H9 (cell line): Measurements from ENCODE around the gene HLF. TPM values are rescaled to one million over a fixed set of nuclear protein-coding genes. Genes with fewer than 3 reads are reported as not detected.

Experiments used
- DNase-seq: peaks from one replicate; pipeline ENCODE4 v3.0.0-alpha.2; 2017
- H2AFZ ChIP-seq: one replicate; pipeline ENCODE4 v1.6.1; 2013; ENCODE audit warnings: mild to moderate bottlenecking, low read length, control low read depth, moderate library complexity
- H2AK5ac ChIP-seq: 2 replicates; pipeline ENCODE4 v1.6.1; 2013; ENCODE audit warnings: low read length, control low read depth, mixed read lengths; ENCODE audit not compliant: insufficient read length
- H2BK120ac ChIP-seq: one replicate; pipeline ENCODE4 v1.6.1; 2013; ENCODE audit warnings: low read depth, mild to moderate bottlenecking, low read length, control low read depth, inconsistent platforms; ENCODE audit not compliant: poor library complexity, severe bottlenecking
- H2BK12ac ChIP-seq: 2 replicates; pipeline ENCODE4 v1.6.1; 2013; ENCODE audit warnings: low read length, control low read depth, mixed read lengths, low read depth; ENCODE audit not compliant: insufficient read length
- H2BK15ac ChIP-seq: 2 replicates; pipeline ENCODE4 v1.6.1; 2013; ENCODE audit warnings: low read depth, low read length, control low read depth
- H2BK20ac ChIP-seq: one replicate; pipeline ENCODE4 v1.6.1; 2013; ENCODE audit warnings: low read depth, mild to moderate bottlenecking, low read length, control low read depth, inconsistent platforms; ENCODE audit not compliant: poor library complexity, severe bottlenecking
- H2BK5ac ChIP-seq: 2 replicates; pipeline ENCODE4 v1.6.1; 2013; ENCODE audit warnings: low read length, control low read depth, mixed read lengths; ENCODE audit not compliant: insufficient read length
- H3K14ac ChIP-seq: 2 replicates; pipeline ENCODE4 v1.6.1; 2013; ENCODE audit warnings: low read length, control low read depth; ENCODE audit not compliant: insufficient read depth
- H3K18ac ChIP-seq: 2 replicates; pipeline ENCODE4 v1.6.1; 2013; ENCODE audit warnings: low read depth, mild to moderate bottlenecking, mixed read lengths, low read length, control low read depth; ENCODE audit not compliant: insufficient read length
- H3K23ac ChIP-seq: 2 replicates; pipeline ENCODE4 v1.6.1; 2013; ENCODE audit warnings: low read length, control low read depth, mixed read lengths, low read depth; ENCODE audit not compliant: insufficient read length
- H3K23me2 ChIP-seq: 2 replicates; pipeline ENCODE4 v1.6.1; 2013; ENCODE audit warnings: low read depth, mild to moderate bottlenecking, mixed read lengths, low read length, control low read depth; ENCODE audit not compliant: insufficient read length, poor library complexity, severe bottlenecking
- H3K27ac ChIP-seq: 2 replicates; pipeline ENCODE4 v1.5.1; 2013; ENCODE audit warnings: low read length, control low read depth, mixed read lengths, low read depth; ENCODE audit not compliant: insufficient read length
- H3K27me3 ChIP-seq: 2 replicates; pipeline ENCODE4 v1.6.1; 2013; ENCODE audit warnings: low read length, control low read depth, inconsistent platforms; ENCODE audit not compliant: insufficient read depth
- H3K4ac ChIP-seq: 2 replicates; pipeline ENCODE4 v1.6.1; 2013; ENCODE audit warnings: low read depth, mild to moderate bottlenecking, control low read depth, inconsistent platforms, low read length, moderate library complexity
- H3K4me1 ChIP-seq: 2 replicates; pipeline ENCODE4 v1.6.1; 2013; ENCODE audit warnings: low read length, control low read depth, inconsistent platforms; ENCODE audit not compliant: insufficient read depth
- H3K4me2 ChIP-seq: 2 replicates; pipeline ENCODE4 v1.6.1; 2013; ENCODE audit warnings: low read length, control low read depth, mixed read lengths; ENCODE audit not compliant: insufficient read length, insufficient read depth
- H3K56ac ChIP-seq: 2 replicates; pipeline ENCODE4 v1.6.1; 2013; ENCODE audit warnings: low read depth, mild to moderate bottlenecking, mixed read lengths, low read length, control low read depth; ENCODE audit not compliant: insufficient read length
- H3K79me1 ChIP-seq: 2 replicates; pipeline ENCODE4 v1.6.1; 2013; ENCODE audit warnings: low read depth, mild to moderate bottlenecking, moderate library complexity, low read length, control low read depth, inconsistent platforms; ENCODE audit not compliant: insufficient read depth, poor library complexity, severe bottlenecking
- H3K79me2 ChIP-seq: 2 replicates; pipeline ENCODE4 v1.6.1; 2013; ENCODE audit warnings: low read length, control low read depth, inconsistent platforms; ENCODE audit not compliant: insufficient read depth
- H3K9ac ChIP-seq: 2 replicates; pipeline ENCODE4 v1.6.1; 2013; ENCODE audit warnings: low read length, control low read depth, mixed read lengths; ENCODE audit not compliant: insufficient read length; ENCODE audit errors: extremely low read depth
- H3K9me3 ChIP-seq: one replicate; pipeline ENCODE4 v1.6.1; 2013; ENCODE audit warnings: low read depth, low read length, inconsistent platforms; ENCODE audit not compliant: control insufficient read depth
- H3T11ph ChIP-seq: one replicate; pipeline ENCODE4 v1.6.1; 2013; ENCODE audit warnings: mild to moderate bottlenecking, low read length, control low read depth, inconsistent platforms
- H4K20me1 ChIP-seq: one replicate; pipeline ENCODE4 v1.6.1; 2013; ENCODE audit not compliant: control insufficient read depth, insufficient read length, insufficient read depth
- H4K5ac ChIP-seq: 2 replicates; pipeline ENCODE4 v1.6.1; 2013; ENCODE audit warnings: low read depth, mild to moderate bottlenecking, mixed read lengths, low read length, control low read depth; ENCODE audit not compliant: insufficient read length
- H4K8ac ChIP-seq: replicated peaks from 2 replicates; pipeline ENCODE4 v1.6.1; 2013; ENCODE audit warnings: low read length, control low read depth, mixed read lengths, low read depth; ENCODE audit not compliant: insufficient read length
- H4K91ac ChIP-seq: 2 replicates; pipeline ENCODE4 v1.6.1; 2013; ENCODE audit warnings: low read depth, mild to moderate bottlenecking, moderate library complexity, mixed read lengths, low read length, control low read depth; ENCODE audit not compliant: insufficient read length
- H3K27ac Mint-ChIP-seq, 3 experiments: 2 replicates in 2 of 3; 3 replicates in 1 of 3; pipeline ENCODE4 v1.8.0; 2020 to 2021; ENCODE audit warnings: mixed read lengths in 3 of 3, mild to moderate bottlenecking in 1 of 3, moderate library complexity in 1 of 3
- H3K27me3 Mint-ChIP-seq: 2 replicates; pipeline ENCODE4 v1.8.0; 2021; ENCODE audit warnings: low read depth, mild to moderate bottlenecking, moderate library complexity, mixed read lengths
- H3K36me3 Mint-ChIP-seq, 3 experiments: 2 replicates in 2 of 3; 3 replicates in 1 of 3; pipeline ENCODE4 v1.8.0; 2020 to 2021; ENCODE audit warnings: low read depth in 3 of 3, mixed read lengths in 3 of 3; ENCODE audit not compliant: insufficient read depth in 1 of 3
- H3K4me1 Mint-ChIP-seq, 2 experiments: 2 replicates each; pipeline ENCODE4 v1.8.0; 2020; ENCODE audit warnings: mixed read lengths in 2 of 2
- H3K4me3 Mint-ChIP-seq, 2 experiments: 2 replicates in 1 of 2; 3 replicates in 1 of 2; pipeline ENCODE4 v1.8.0; 2020 to 2021; ENCODE audit warnings: mild to moderate bottlenecking in 2 of 2, mixed read lengths in 2 of 2, moderate library complexity in 1 of 2
- H3K9me3 Mint-ChIP-seq, 2 experiments: 2 replicates in 1 of 2; 3 replicates in 1 of 2; pipeline ENCODE4 v1.8.0; 2020; ENCODE audit warnings: mild to moderate bottlenecking in 2 of 2, mixed read lengths in 2 of 2, moderate library complexity in 1 of 2
- CTCF ChIP-seq: fragments of 200-600 bp; sonication (generic); conservative IDR thresholded peaks from 3 replicates; pipeline ENCODE4 v1.8.0; 2021; ENCODE audit warnings: antibody characterized with exemption, mild to moderate bottlenecking
- WGBS: extraction: QIAGEN DNeasy Blood & Tissue Kit; methylation state at CpG from one replicate; pipeline ENCODE4 v1.1.7; 2013; ENCODE audit warnings: missing lambda C conversion rate, low lambda C conversion rate, mixed read lengths; ENCODE audit not compliant: insufficient read length; ENCODE audit errors: extremely low coverage; 5-methylcytosine and 5-hydroxymethylcytosine counted together
- total RNA-seq: library from RNA; stranded (reverse); gene quantifications from 2 replicates; pipeline ENCODE4 v1.2.1, GENCODE V29; 2021

The HLF gene
- total RNA-seq, 1 experiment from 2014 or later = 0.17 TPM

GRCh38 chr17:55299162-55299838 lies 34.5 kb downstream of the HLF start:
- Histone ChIP-seq H3K79me1 (no peaks in the 10 kb centered on the region), H2AFZ (no peak overlapping the region), H3K9ac (no peak overlapping the region), H3K79me2 (no peaks in the 10 kb centered on the region), H2BK12ac (no peak overlapping the region), H2BK120ac (no peak overlapping the region), H3K14ac (no peak overlapping the region), H3K27ac (no peak overlapping the region), H3K56ac (no peak overlapping the region), H3K18ac (no peak overlapping the region), H3K23ac (no peak overlapping the region), H2BK5ac (no peak overlapping the region), H2AK5ac (no peak overlapping the region), H3K4me1 (no peaks in the 10 kb centered on the region), H2BK15ac (no peak overlapping the region), H3T11ph (no peak overlapping the region), H2BK20ac (no peak overlapping the region), H4K8ac (no peak overlapping the region), H4K20me1 (no peaks in the 10 kb centered on the region), H3K23me2 (no peaks in the 10 kb centered on the region), H3K4ac (no peak overlapping the region), H3K4me2 (no peak overlapping the region), H3K27me3 (no peaks in the 10 kb centered on the region), H3K9me3 (no peaks in the 10 kb centered on the region), H4K91ac (no peak overlapping the region), H4K5ac (no peak overlapping the region)
- TF ChIP-seq CTCF = no peak
- no CpG with 5 or more reads among the region's 10 CpGs for WGBS
- Mint-ChIP-seq H3K27ac (no peak overlapping the region), H3K4me3 (no peak overlapping the region), H3K9me3 (no peaks in the 10 kb centered on the region), H3K4me1 (peaks cover 5 to 6% of the 10 kb centered on the region in 2 experiments; a peak in 2 of 4 replicates), H3K36me3 (no peaks in the 10 kb centered on the region), H3K27me3 (no peaks in the 10 kb centered on the region; the same call in 1 of the 2 replicates)
- no peak for DNase-seq
